Measurements from ENCODE around the gene NFIC.

The NFIC gene

DNA sequence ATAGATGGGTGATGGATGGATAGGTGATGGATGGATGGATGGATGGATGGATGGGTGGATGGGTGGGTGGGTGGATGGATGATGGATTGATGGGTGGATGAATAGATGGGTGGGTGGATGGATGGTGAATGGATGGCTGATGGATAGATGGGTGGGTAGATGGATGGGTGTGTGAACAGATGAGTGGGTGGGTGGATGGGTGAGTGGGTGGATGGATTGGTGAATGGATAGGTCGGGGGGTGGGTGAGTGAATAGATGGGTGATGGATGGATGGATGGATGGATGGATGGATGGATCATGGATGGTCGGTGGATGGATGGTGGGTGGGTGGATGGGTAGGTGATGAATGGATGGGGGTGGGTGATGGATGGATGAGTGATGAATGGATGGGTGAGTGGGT lies 110.4 kb downstream of the NFIC start:
- Histone ChIP-seq H2BK15ac (ENCODE audit: low read depth, poor library complexity, severe bottlenecking) (no peak overlapping the region), H3K27me3 (ENCODE audit: control insufficient read depth in 1 of 2, insufficient read depth in 1 of 2, low read length in 2 of 2) (peaks cover 38 to 64% of the 10 kb centered on the region in 2 experiments), H2BK12ac (ENCODE audit: low read length in 2 of 2) (no peak overlapping the region), H3K4me1 (ENCODE audit: control insufficient read depth, insufficient read depth, low read depth, low read length) (peaks cover 4% of the 10 kb centered on the region), H2BK5ac (ENCODE audit: low read depth, low read length, poor library complexity, severe bottlenecking) (no peak overlapping the region), H3K9me3 (ENCODE audit: control insufficient read depth, low read length) (no peaks in the 10 kb centered on the region), H3K79me1 (replicated peaks; ENCODE audit: low read length, poor library complexity, severe bottlenecking) (no peaks in the 10 kb centered on the region), H3K14ac (ENCODE audit: low read length in 2 of 2) (no peak overlapping the region), H3K4ac (ENCODE audit: low read depth in 1 of 2, low read length in 2 of 2) (no peak overlapping the region), H3K4me2 (ENCODE audit: low read length, poor library complexity, severe bottlenecking) (no peak overlapping the region), H3K18ac (ENCODE audit: low read depth in 1 of 2, low read length in 2 of 2) (no peak overlapping the region), H3K9ac (ENCODE audit: low read length) (no peak overlapping the region), H3K36me3 (ENCODE audit: control insufficient read depth in 1 of 2, insufficient read depth in 2 of 2, low read depth in 1 of 2, low read length in 2 of 2) (no peaks in the 10 kb centered on the region), H4K8ac (ENCODE audit: low read length) (no peak overlapping the region), H2AK5ac (ENCODE audit: low read length, severe bottlenecking) (no peak overlapping the region), H3K23ac (ENCODE audit: low read length in 2 of 2) (no peak overlapping the region), H2BK120ac (ENCODE audit: low read depth, low read length) (no peak overlapping the region), H3K4me3 (ENCODE audit: insufficient read depth in 1 of 2, low read depth in 1 of 2, low read length in 2 of 2) (no peak overlapping the region), H3K27ac (ENCODE audit: low read length, poor library complexity, severe bottlenecking) (no peak overlapping the region), H2AFZ (ENCODE audit: low read depth, low read length) (no peak overlapping the region), H4K91ac (ENCODE audit: low read length) (no peak overlapping the region)
- no peak for DNase-seq
- WGBS, result 73% methylated on average over 2 of the region's 2 CpGs

DNA sequence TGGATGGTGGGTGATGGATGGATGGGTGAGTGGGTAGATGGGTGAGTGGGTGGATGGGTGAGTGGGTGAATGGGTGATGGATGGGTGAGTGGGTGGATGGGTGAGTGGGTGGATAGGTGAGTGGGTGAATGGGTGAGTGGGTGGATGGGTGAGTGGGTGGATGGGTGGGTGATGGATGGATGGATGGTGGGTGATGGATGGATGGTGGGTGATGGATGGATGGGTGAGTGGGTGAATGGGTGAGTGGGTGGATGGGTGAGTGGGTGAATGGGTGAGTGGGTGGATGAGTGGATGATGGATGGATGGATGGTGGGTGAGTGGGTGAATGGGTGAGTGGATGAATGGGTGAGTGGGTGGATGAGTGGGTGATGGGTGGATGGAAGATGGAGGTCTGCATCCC lies 111.1 kb downstream of the NFIC start:
- H3K9me3 ChIP-seq (ENCODE audit: control insufficient read depth, low read length), result no peaks in the 10 kb centered on the region
- H3K9ac ChIP-seq (ENCODE audit: low read length), result no peak overlapping the region
- no peak overlapping the region for H2BK12ac ChIP-seq (ENCODE audit: low read length in 2 of 2)
- H3K23ac ChIP-seq (ENCODE audit: low read length in 2 of 2), result no peak overlapping the region
- H3K14ac ChIP-seq (ENCODE audit: low read length in 2 of 2), result no peak overlapping the region
- no peak overlapping the region for H2BK120ac ChIP-seq (ENCODE audit: low read depth, low read length)
- H3K27ac ChIP-seq (ENCODE audit: low read length, poor library complexity, severe bottlenecking), result no peak overlapping the region
- no peak overlapping the region for H3K4me3 ChIP-seq (ENCODE audit: insufficient read depth in 1 of 2, low read depth in 1 of 2, low read length in 2 of 2)
- H4K8ac ChIP-seq (ENCODE audit: low read length), result no peak overlapping the region
- H3K27me3 ChIP-seq (ENCODE audit: control insufficient read depth in 1 of 2, insufficient read depth in 1 of 2, low read length in 2 of 2), result peaks cover 44 to 71% of the 10 kb centered on the region in 2 experiments
- H3K18ac ChIP-seq (ENCODE audit: low read depth in 1 of 2, low read length in 2 of 2), result no peak overlapping the region
- no peaks in the 10 kb centered on the region for H3K79me1 ChIP-seq (replicated peaks; ENCODE audit: low read length, poor library complexity, severe bottlenecking)
- no peak for DNase-seq
- no peak overlapping the region for H3K4me2 ChIP-seq (ENCODE audit: low read length, poor library complexity, severe bottlenecking)
- no peak overlapping the region for H2AK5ac ChIP-seq (ENCODE audit: low read length, severe bottlenecking)
- H4K91ac ChIP-seq (ENCODE audit: low read length), result no peak overlapping the region
- H3K4me1 ChIP-seq (ENCODE audit: control insufficient read depth, insufficient read depth, low read depth, low read length), result peaks cover 5% of the 10 kb centered on the region
- H2BK15ac ChIP-seq (ENCODE audit: low read depth, poor library complexity, severe bottlenecking), result no peak overlapping the region
- H3K36me3 ChIP-seq (ENCODE audit: control insufficient read depth in 1 of 2, insufficient read depth in 2 of 2, low read depth in 1 of 2, low read length in 2 of 2), result no peaks in the 10 kb centered on the region
- H2BK5ac ChIP-seq (ENCODE audit: low read depth, low read length, poor library complexity, severe bottlenecking), result no peak overlapping the region
- no peak overlapping the region for H3K4ac ChIP-seq (ENCODE audit: low read depth in 1 of 2, low read length in 2 of 2)
- H2AFZ ChIP-seq (ENCODE audit: low read depth, low read length), result no peak overlapping the region

GRCh38 chr19:3477951-3478350 lies 111.6 kb downstream of the NFIC start:
- H2BK12ac ChIP-seq (ENCODE audit: low read length in 2 of 2), result no peak overlapping the region
- no peak overlapping the region for H3K9ac ChIP-seq (ENCODE audit: low read length)
- peaks cover 5% of the 10 kb centered on the region for H3K4me1 ChIP-seq (ENCODE audit: control insufficient read depth, insufficient read depth, low read depth, low read length)
- peaks cover 44 to 73% of the 10 kb centered on the region in 2 experiments for H3K27me3 ChIP-seq (ENCODE audit: control insufficient read depth in 1 of 2, insufficient read depth in 1 of 2, low read length in 2 of 2)
- no peak overlapping the region for H2AK5ac ChIP-seq (ENCODE audit: low read length, severe bottlenecking)
- no peaks in the 10 kb centered on the region for H3K79me1 ChIP-seq (replicated peaks; ENCODE audit: low read length, poor library complexity, severe bottlenecking)
- H3K4me3 ChIP-seq (ENCODE audit: insufficient read depth in 1 of 2, low read depth in 1 of 2, low read length in 2 of 2), result no peak overlapping the region
- H3K18ac ChIP-seq (ENCODE audit: low read depth in 1 of 2, low read length in 2 of 2), result no peak overlapping the region
- H2BK15ac ChIP-seq (ENCODE audit: low read depth, poor library complexity, severe bottlenecking), result no peak overlapping the region
- no peak overlapping the region for H2BK120ac ChIP-seq (ENCODE audit: low read depth, low read length)
- H3K36me3 ChIP-seq (ENCODE audit: control insufficient read depth in 1 of 2, insufficient read depth in 2 of 2, low read depth in 1 of 2, low read length in 2 of 2), result no peaks in the 10 kb centered on the region
- no peak overlapping the region for H2AFZ ChIP-seq (ENCODE audit: low read depth, low read length)
- DNase-seq, result no peak
- 96% methylated on average over 2 of the region's 2 CpGs for WGBS
- no peak overlapping the region for H4K8ac ChIP-seq (ENCODE audit: low read length)
- H3K4me2 ChIP-seq (ENCODE audit: low read length, poor library complexity, severe bottlenecking), result no peak overlapping the region
- H3K4ac ChIP-seq (ENCODE audit: low read depth in 1 of 2, low read length in 2 of 2), result no peak overlapping the region
- no peak overlapping the region for H3K23ac ChIP-seq (ENCODE audit: low read length in 2 of 2)
- no peak overlapping the region for H3K14ac ChIP-seq (ENCODE audit: low read length in 2 of 2)
- H4K91ac ChIP-seq (ENCODE audit: low read length), result no peak overlapping the region
- H2BK5ac ChIP-seq (ENCODE audit: low read depth, low read length, poor library complexity, severe bottlenecking), result no peak overlapping the region
- no peaks in the 10 kb centered on the region for H3K9me3 ChIP-seq (ENCODE audit: control insufficient read depth, low read length)
- H3K27ac ChIP-seq (ENCODE audit: low read length, poor library complexity, severe bottlenecking), result no peak overlapping the region

- no peak overlapping the region for H3K18ac ChIP-seq (ENCODE audit: low read depth in 1 of 2, low read length in 2 of 2)
- no peak overlapping the region for H2BK120ac ChIP-seq (ENCODE audit: low read depth, low read length)
- peaks cover 44 to 79% of the 10 kb centered on the region in 2 experiments for H3K27me3 ChIP-seq (ENCODE audit: control insufficient read depth in 1 of 2, insufficient read depth in 1 of 2, low read length in 2 of 2)
- H3K4me2 ChIP-seq (ENCODE audit: low read length, poor library complexity, severe bottlenecking), result no peak overlapping the region
- H3K79me1 ChIP-seq (replicated peaks; ENCODE audit: low read length, poor library complexity, severe bottlenecking), result no peaks in the 10 kb centered on the region
- no peak overlapping the region for H3K4me3 ChIP-seq (ENCODE audit: insufficient read depth in 1 of 2, low read depth in 1 of 2, low read length in 2 of 2)
- no peak overlapping the region for H2BK12ac ChIP-seq (ENCODE audit: low read length in 2 of 2)
- H2AK5ac ChIP-seq (ENCODE audit: low read length, severe bottlenecking), result no peak overlapping the region
- no peak overlapping the region for H3K27ac ChIP-seq (ENCODE audit: low read length, poor library complexity, severe bottlenecking)
- WGBS, result 46% methylated on average over 16 of the region's 27 CpGs
- H3K36me3 ChIP-seq (ENCODE audit: control insufficient read depth in 1 of 2, insufficient read depth in 2 of 2, low read depth in 1 of 2, low read length in 2 of 2), result no peaks in the 10 kb centered on the region
- H3K4me1 ChIP-seq (ENCODE audit: control insufficient read depth, insufficient read depth, low read depth, low read length), result peaks cover 5% of the 10 kb centered on the region
- no peak overlapping the region for H4K91ac ChIP-seq (ENCODE audit: low read length)
- no peaks in the 10 kb centered on the region for H3K9me3 ChIP-seq (ENCODE audit: control insufficient read depth, low read length)
- H2AFZ ChIP-seq (ENCODE audit: low read depth, low read length), result no peak overlapping the region
- H3K14ac ChIP-seq (ENCODE audit: low read length in 2 of 2), result no peak overlapping the region
- H3K4ac ChIP-seq (ENCODE audit: low read depth in 1 of 2, low read length in 2 of 2), result no peak overlapping the region
- no peak overlapping the region for H2BK5ac ChIP-seq (ENCODE audit: low read depth, low read length, poor library complexity, severe bottlenecking)
- H4K8ac ChIP-seq (ENCODE audit: low read length), result no peak overlapping the region
- no peak overlapping the region for H3K23ac ChIP-seq (ENCODE audit: low read length in 2 of 2)
- H3K9ac ChIP-seq (ENCODE audit: low read length), result no peak overlapping the region
- DNase-seq, result no peak
- H2BK15ac ChIP-seq (ENCODE audit: low read depth, poor library complexity, severe bottlenecking), result no peak overlapping the region
Measured at GRCh38 chr19:3478409-3479176, 112.2 kb downstream of the NFIC start.

Data from mesenchymal stem cell (in vitro differentiated cells and primary cell).